Forelimb muscle (tissue), 1 donor: ENCODE results near the gene METTL9. TPM values are rescaled to one million over a fixed set of nuclear protein-coding genes. Genes with fewer than 3 reads are reported as not detected.
"Not testable (repeated sequence)": the region's sequence is repeated elsewhere in the genome, so short reads cannot be mapped to it uniquely, and the experiment has no call there.

Experiments
- DNase-seq: peaks from one replicate; pipeline ENCODE4 v3.0.0-alpha.2; 2013; ENCODE audit warnings: low read depth
- polyA plus RNA-seq: library from polyadenylated mRNA; unstranded; fragments of 120-200 nt; gene quantifications from one replicate; pipeline ENCODE4 v1.2.1, GENCODE V29; 2013; ENCODE audit not compliant: insufficient read length

METTL9 gene
- polyA plus RNA-seq, 1 donor, result 97.8 TPM

GRCh38 chr16:21635694-21636093, 36.3 kb downstream of the METTL9 start:
- not testable (repeated sequence) for DNase-seq

GRCh38 chr16:21637032-21637968, 37.9 kb downstream of the METTL9 start:
- DNase-seq, result no peak

- no peak for DNase-seq
Measured at GRCh38 chr16:21638573-21638975, 39.2 kb downstream of the METTL9 start.

- DNase-seq, result no peak
Measured at GRCh38 chr16:21639493-21639892, 40.1 kb downstream of the METTL9 start.

- DNase-seq, result no peak
Measured at GRCh38 chr16:21641916-21642315, 42.5 kb downstream of the METTL9 start.

- DNase-seq, result no peak
Measured at GRCh38 chr16:21642861-21643260, 43.5 kb downstream of the METTL9 start.

- DNase-seq, result no peak
Measured at GRCh38 chr16:21643785-21644184, 44.4 kb downstream of the METTL9 start.

- DNase-seq, result no peak
Measured at GRCh38 chr16:21644674-21645073, 45.3 kb downstream of the METTL9 start.

- no peak for DNase-seq
Measured at GRCh38 chr16:21645261-21645721, 45.9 kb downstream of the METTL9 start.

- DNase-seq, result no peak
Measured at GRCh38 chr16:21646091-21646490, 46.7 kb downstream of the METTL9 start.

GRCh38 chr16:21646721-21647561, 47.6 kb downstream of the METTL9 start:
- DNase-seq, result no peak

GRCh38 chr16:21647562-21648164, 48.3 kb downstream of the METTL9 start:
- DNase-seq, result no peak

- not testable (repeated sequence) for DNase-seq
Measured at GRCh38 chr16:21649826-21650406, 50.5 kb downstream of the METTL9 start.

GRCh38 chr16:21650521-21650920, 51.1 kb downstream of the METTL9 start:
- DNase-seq, result no peak

GRCh38 chr16:21651515-21651914, 52.1 kb downstream of the METTL9 start:
- no peak for DNase-seq

- no peak for DNase-seq
Measured at GRCh38 chr16:21652453-21652852, 53.1 kb downstream of the METTL9 start, which contains the start of gene IGSF6. Gene IGSF6, minus strand, starts transcription at chr16:21652608. Its CDS starts 10 bp downstream, at chr16:21652598.

GRCh38 chr16:21653571-21653970, 54.2 kb downstream of the METTL9 start:
- no peak for DNase-seq

- DNase-seq, result no peak
Measured at GRCh38 chr16:21654466-21654865, 55.1 kb downstream of the METTL9 start.

- no peak for DNase-seq
Measured at GRCh38 chr16:21654881-21655280, 55.5 kb downstream of the METTL9 start.

- DNase-seq, result no peak
Measured at GRCh38 chr16:21656795-21657768, 57.7 kb downstream of the METTL9 start.
